Endothelial cell of umbilical vein (primary cell): ENCODE data around the gene RBM26. TPM values are rescaled to one million over a fixed set of nuclear protein-coding genes. Genes with fewer than 3 reads are reported as not detected.

Experiments used
- BruUV-seq: library from RNA; stranded (reverse); fragments of 400-500 nt; replicated peaks from 2 replicates; lab custom pipeline; 2021; lab: Mats Ljungman, UMichigan
- CTCF ChIA-PET: fragments of 300-600, 350-600 bp; sonication (Branson Sonifier 250); formaldehyde crosslinking; loops from one replicate; lab custom pipeline; 2021; ENCODE audit warnings: antibody characterized with exemption, inconsistent platforms; lab: Charles Lee
- POLR2A ChIA-PET: fragments of 300-600, 350-600 bp; sonication (Branson Sonifier 250); formaldehyde crosslinking; loops from one replicate; lab custom pipeline; 2021; ENCODE audit warnings: antibody characterized with exemption, inconsistent platforms; lab: Charles Lee
- DNase-seq: peaks from one replicate; pipeline ENCODE4 v3.0.0-alpha.2; 2011; ENCODE audit warnings: low read depth, low spot score
- FAIRE-seq: peaks from 2 replicates; lab custom pipeline; 2011; peaks lifted over from hg19 to GRCh38; lab: Jason Lieb, UNC
- H2AFZ ChIP-seq: 2 replicates; pipeline ENCODE4 v1.6.0; 2012; ENCODE audit warnings: low read depth, low read length, control low read depth, inconsistent platforms
- H3K27ac ChIP-seq: 2 replicates; pipeline ENCODE4 v1.5.1; 2011; ENCODE audit warnings: low read depth, mild to moderate bottlenecking, control low read depth, low read length, moderate library complexity; ENCODE audit not compliant: insufficient read depth
- H3K27me3 ChIP-seq, 2 experiments: 2 replicates each; pipeline versions ENCODE4 v1.6.0 to v1.6.1; 2011; ENCODE audit warnings: low read length in 2 of 2, mixed read lengths in 1 of 2; ENCODE audit not compliant: control insufficient read depth in 2 of 2, insufficient read depth in 2 of 2
- H3K36me3 ChIP-seq, 2 experiments: 2 replicates in 1 of 2; 3 replicates in 1 of 2; pipeline ENCODE4 v1.5.1; 2011; ENCODE audit warnings: low read length in 2 of 2, mild to moderate bottlenecking in 1 of 2, moderate library complexity in 1 of 2; ENCODE audit not compliant: control insufficient read depth in 2 of 2, insufficient read depth in 2 of 2; ENCODE audit errors: extremely low read depth in 1 of 2
- H3K4me1 ChIP-seq: 3 replicates; pipeline ENCODE4 v1.5.1; 2011; ENCODE audit warnings: mild to moderate bottlenecking, low read length; ENCODE audit not compliant: control insufficient read depth, insufficient read depth; ENCODE audit errors: extremely low read depth
- H3K4me2 ChIP-seq: 2 replicates; pipeline ENCODE4 v1.6.1; 2011; ENCODE audit warnings: low read length, control low read depth, mixed read lengths; ENCODE audit not compliant: insufficient read depth
- H3K4me3 ChIP-seq, 3 experiments: fragments of 200-600 bp in 1 of 3; sonication (generic), shearing (Covaris generic) in 1 of 3; replicated peaks in 1 of 3; 2 replicates each; pipeline ENCODE4 v1.5.1; 2011 to 2016; ENCODE audit warnings: control low read depth in 3 of 3, low read length in 3 of 3, mild to moderate bottlenecking in 2 of 3, inconsistent platforms in 1 of 3, low read depth in 1 of 3, moderate library complexity in 1 of 3; ENCODE audit not compliant: insufficient read depth in 1 of 3
- H3K79me2 ChIP-seq: 2 replicates; pipeline ENCODE4 v1.6.0; 2012; ENCODE audit warnings: low read length, inconsistent platforms; ENCODE audit not compliant: control insufficient read depth, insufficient read depth
- H3K9ac ChIP-seq: replicated peaks from 2 replicates; pipeline ENCODE3; 2011; ENCODE audit warnings: low read length, control low read depth; ENCODE audit not compliant: insufficient read depth; ENCODE audit errors: extremely low read depth
- H3K9me1 ChIP-seq: replicated peaks from 3 replicates; pipeline ENCODE4 v1.6.0; 2011; ENCODE audit warnings: mild to moderate bottlenecking, low read length; ENCODE audit not compliant: control insufficient read depth, insufficient read depth; ENCODE audit errors: extremely low read depth
- H3K9me3 ChIP-seq: replicated peaks from 2 replicates; pipeline ENCODE4 v1.5.1; 2012; ENCODE audit warnings: low read length, inconsistent platforms; ENCODE audit not compliant: control insufficient read depth, insufficient read depth
- H4K20me1 ChIP-seq: replicated peaks from 2 replicates; pipeline ENCODE3; 2011; ENCODE audit warnings: mild to moderate bottlenecking, low read length; ENCODE audit not compliant: control insufficient read depth, insufficient read depth; ENCODE audit errors: extremely low read depth
- CTCF ChIP-seq, 2 donors: IDR thresholded peaks; 1 replicate in 1 of 2; 2 replicates in 1 of 2; pipeline ENCODE4 v1.5.1; 2011; ENCODE audit warnings: low read length in 2 of 2, mild to moderate bottlenecking in 2 of 2, moderate library complexity in 2 of 2, control low read depth in 1 of 2, inconsistent platforms in 1 of 2, low read depth in 1 of 2; ENCODE audit not compliant: insufficient read depth in 1 of 2; ENCODE audit errors: extremely low read depth in 1 of 2
- FOS ChIP-seq: IDR thresholded peaks from 2 replicates; pipeline ENCODE4 v1.6.1; 2011; ENCODE audit warnings: mild to moderate bottlenecking, low read length, moderate library complexity, borderline replicate concordance; ENCODE audit not compliant: insufficient read depth
- JUN ChIP-seq: IDR thresholded peaks from 2 replicates; pipeline ENCODE4 v1.6.1; 2011; ENCODE audit warnings: borderline replicate concordance, low read depth; ENCODE audit not compliant: insufficient read length, insufficient read depth
- MYC ChIP-seq: IDR thresholded peaks from one replicate; pipeline ENCODE4 v1.6.1; 2011; ENCODE audit warnings: mild to moderate bottlenecking, low read depth, low read length
- POLR2A ChIP-seq: IDR thresholded peaks from 2 replicates; pipeline ENCODE4 v1.6.1; 2012; ENCODE audit warnings: low read depth, mild to moderate bottlenecking, control low read depth, low read length
- POLR2AphosphoS5 ChIP-seq: IDR thresholded peaks from 2 replicates; pipeline ENCODE4 v1.6.1; 2012; ENCODE audit warnings: low read depth, mild to moderate bottlenecking, control low read depth, low read length, moderate library complexity; ENCODE audit not compliant: insufficient read depth
- dilution Hi-C: fragments of 300-500 bp; cut with MboI; formaldehyde crosslinking; loops from one replicate; pipeline ENCODE4 v1.15.0; 2019; ENCODE audit warnings: low sequenced_read_pairs; ENCODE audit not compliant: extremely low pct_ligation_motif_present
- intact Hi-C: fragments of 100-400 bp; cut with micrococcal nuclease; formaldehyde crosslinking; loops from one replicate; pipeline ENCODE4 v1.10.0; 2022
- polyA plus RNA-seq, 4 experiments: library from polyadenylated mRNA; depleted of rRNA in 3 of 4; stranded (reverse) in 3 of 4; unstranded in 1 of 4; fragments of >200 nt; gene quantifications; 2 replicates each; pipeline versions ENCODE4 v1.2.1 to v1.2.3, GENCODE V29; 2011 to 2012; ENCODE audit warnings: missing spikeins in 1 of 4
- total RNA-seq: library from RNA; stranded (reverse); gene quantifications from 2 replicates; pipeline ENCODE4 v1.2.3, GENCODE V29; 2021

RBM26 gene
- total and polyA plus RNA-seq, 2 donors (not counting 3 experiments of a cell fraction or from before 2014, with no cell fraction given) = 14.8 to 54.3 TPM

DNA sequence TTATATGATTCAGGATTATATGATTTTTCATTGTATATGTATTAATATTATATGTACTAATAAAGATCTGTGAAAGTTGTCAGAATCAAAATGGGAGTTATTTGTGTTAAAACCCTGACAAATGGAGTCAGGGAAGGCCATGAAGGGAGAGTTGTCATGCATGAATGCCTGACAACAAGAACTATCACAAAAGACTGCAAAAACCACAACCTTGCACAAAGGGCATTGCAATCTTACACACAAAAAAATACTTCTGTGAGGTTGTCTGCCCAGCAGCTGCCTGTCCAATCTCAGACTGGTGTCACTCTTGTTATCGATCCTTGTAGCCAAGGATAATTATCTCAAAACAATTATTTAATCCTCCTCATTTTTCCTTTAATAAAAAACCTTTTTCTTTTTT, 21.2 kb upstream of the RBM26 start:
- H3K9ac ChIP-seq = no peak overlapping the region
- H2AFZ ChIP-seq = no peak overlapping the region
- H3K4me2 ChIP-seq = no peak overlapping the region
- DNase-seq (no peak), FAIRE-seq (no peak)
- TF ChIP-seq POLR2AphosphoS5 = no peak
- TF ChIP-seq JUN = no peak
- no peak for TF ChIP-seq CTCF (IDR thresholded peaks at IDR 0.05; ENCODE audit: extremely low read depth in 1 of 2, insufficient read depth in 1 of 2, low read depth in 1 of 2, low read length in 2 of 2)
- no peak for TF ChIP-seq MYC
- no peak for TF ChIP-seq POLR2A
- TF ChIP-seq FOS = no peak
- no peaks in the 10 kb centered on the region for H3K9me3 ChIP-seq
- BruUV-seq = no TSS peak
- H3K9me1 ChIP-seq = no peaks in the 10 kb centered on the region
- H3K79me2 ChIP-seq = no peaks in the 10 kb centered on the region
- no peaks in the 10 kb centered on the region for H3K36me3 ChIP-seq
- H3K4me1 ChIP-seq = no peaks in the 10 kb centered on the region
- no peak overlapping the region for H3K27ac ChIP-seq
- intact Hi-C loops = no loop called here
- H4K20me1 ChIP-seq = no peaks in the 10 kb centered on the region
- no peak overlapping the region for H3K4me3 ChIP-seq
- dilution Hi-C loops = no loop called here
- ChIA-PET CTCF (interaction anchor here (1.3 to 2.4 kb wide), 2 partner anchors 113 to 118 kb away, joined by 3 to 40 read pairs; no protein-coding TSS in a partner anchor), POLR2A (no interaction called here)
- no peaks in the 10 kb centered on the region for H3K27me3 ChIP-seq
